Measurements from ENCODE around the gene SLC22A1.
"Not testable (repeated sequence)": the region's sequence is repeated elsewhere in the genome, so short reads cannot be mapped to it uniquely, and the experiment has no call there.

The SLC22A1 gene

DNA sequence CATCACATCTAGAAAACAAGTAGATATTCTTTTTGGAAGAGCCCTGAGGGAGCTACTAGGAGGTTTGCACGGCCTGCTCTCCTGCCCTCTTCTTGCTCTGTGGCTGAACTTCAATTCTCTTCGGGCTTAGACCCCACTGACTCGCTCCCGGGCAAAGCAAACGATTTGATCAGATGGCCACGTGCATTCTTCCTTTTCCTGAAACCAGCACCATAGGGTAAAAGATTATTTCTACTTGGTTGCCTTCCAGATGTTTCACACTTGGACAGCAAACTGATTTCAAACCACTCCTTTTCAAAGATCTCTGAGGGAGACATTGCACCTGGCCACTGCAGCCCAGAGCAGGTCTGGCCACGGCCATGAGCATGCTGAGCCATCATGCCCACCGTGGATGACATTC, at the start of gene SLC22A1:
TSS of gene SLC22A1 (plus strand) at position 258 of the 400 bp plus-strand sequence. CDS start at position 379, 121 bp downstream.
- in situ Hi-C loops (cut with MboI; ENCODE audit: low sequenced_read_pairs): no loop called here

DNA sequence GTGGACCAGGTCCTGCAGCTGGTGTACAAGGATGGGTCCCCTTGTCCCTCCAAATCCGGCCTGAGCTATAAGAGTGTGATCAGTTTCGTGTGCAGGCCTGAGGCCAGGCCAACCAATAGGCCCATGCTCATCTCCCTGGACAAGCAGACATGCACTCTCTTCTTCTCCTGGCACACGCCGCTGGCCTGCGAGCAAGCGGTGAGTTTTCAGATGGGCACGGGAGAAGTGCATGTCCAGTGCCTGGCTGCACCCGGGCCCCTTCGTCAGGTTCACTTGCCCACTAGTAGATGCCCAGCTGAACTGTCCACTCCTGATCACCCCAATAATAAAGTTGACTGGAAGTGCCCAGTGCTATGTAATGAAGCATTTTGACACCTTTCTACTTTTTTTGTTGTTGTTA, 48.3 kb upstream of the SLC22A1 start:
- in situ Hi-C loops (cut with MboI; ENCODE audit: low sequenced_read_pairs): no loop called here

DNA sequence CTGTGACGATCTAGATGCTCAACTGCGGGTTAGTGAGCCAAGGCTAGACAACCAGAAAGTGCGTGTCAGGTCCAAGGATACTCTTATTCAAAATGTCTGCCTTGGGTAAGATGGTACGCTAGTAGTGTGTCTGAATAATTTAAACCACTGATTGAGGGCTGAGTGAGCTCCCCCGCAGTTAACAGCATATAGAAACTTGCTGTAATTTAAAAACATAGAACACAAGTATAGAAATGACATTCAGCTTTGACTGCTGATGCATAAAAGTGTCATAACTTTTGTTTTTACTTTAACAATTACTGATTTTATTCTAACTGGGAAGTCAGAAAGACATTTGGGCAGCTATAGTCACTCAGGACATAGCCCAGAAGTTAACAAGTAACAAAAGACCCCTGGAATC, 45.6 kb upstream of the SLC22A1 start:
- in situ Hi-C loops (cut with MboI; ENCODE audit: low sequenced_read_pairs): no loop called here

DNA sequence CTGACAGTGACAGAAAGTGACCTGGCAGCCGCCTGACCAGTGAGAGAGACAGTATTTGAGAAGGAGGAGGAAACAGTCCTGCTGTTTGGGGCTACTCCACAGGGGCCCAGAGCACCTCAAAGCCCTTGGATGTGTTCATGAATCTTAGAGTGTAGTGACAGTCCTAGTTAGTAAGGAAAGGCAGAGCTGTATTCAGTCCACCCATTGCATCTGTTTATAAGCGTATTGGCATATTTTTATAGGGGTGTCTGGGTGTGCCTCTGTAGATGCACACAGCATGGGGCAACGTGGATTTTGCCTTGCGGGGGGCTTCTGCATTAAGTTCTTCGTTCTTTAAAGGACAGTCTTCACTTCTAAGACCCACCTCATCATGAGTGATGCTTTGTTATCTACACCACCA, 44.6 kb upstream of the SLC22A1 start:
- in situ Hi-C loops (cut with MboI; ENCODE audit: low sequenced_read_pairs): no loop called here

DNA sequence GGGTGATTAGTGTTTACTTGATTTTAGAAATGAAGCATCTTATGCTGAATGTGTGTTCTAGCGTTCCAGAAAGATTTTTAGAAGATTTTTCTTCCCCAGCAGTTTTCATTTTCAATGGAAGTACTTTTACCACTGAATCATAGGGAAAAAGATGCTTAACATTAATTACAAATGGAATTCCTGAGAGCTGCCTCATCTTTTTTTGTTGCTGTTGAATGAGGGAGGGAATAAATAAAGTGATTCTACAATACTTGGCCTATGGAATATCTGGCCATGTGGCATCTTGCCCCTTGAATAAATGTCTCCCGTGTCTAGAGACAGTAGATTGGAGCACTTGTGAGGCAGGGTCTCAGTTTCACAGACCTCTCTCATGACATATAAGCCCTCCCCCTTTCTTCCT, 44.1 kb upstream of the SLC22A1 start:
- in situ Hi-C loops (cut with MboI; ENCODE audit: low sequenced_read_pairs): no loop called here

DNA sequence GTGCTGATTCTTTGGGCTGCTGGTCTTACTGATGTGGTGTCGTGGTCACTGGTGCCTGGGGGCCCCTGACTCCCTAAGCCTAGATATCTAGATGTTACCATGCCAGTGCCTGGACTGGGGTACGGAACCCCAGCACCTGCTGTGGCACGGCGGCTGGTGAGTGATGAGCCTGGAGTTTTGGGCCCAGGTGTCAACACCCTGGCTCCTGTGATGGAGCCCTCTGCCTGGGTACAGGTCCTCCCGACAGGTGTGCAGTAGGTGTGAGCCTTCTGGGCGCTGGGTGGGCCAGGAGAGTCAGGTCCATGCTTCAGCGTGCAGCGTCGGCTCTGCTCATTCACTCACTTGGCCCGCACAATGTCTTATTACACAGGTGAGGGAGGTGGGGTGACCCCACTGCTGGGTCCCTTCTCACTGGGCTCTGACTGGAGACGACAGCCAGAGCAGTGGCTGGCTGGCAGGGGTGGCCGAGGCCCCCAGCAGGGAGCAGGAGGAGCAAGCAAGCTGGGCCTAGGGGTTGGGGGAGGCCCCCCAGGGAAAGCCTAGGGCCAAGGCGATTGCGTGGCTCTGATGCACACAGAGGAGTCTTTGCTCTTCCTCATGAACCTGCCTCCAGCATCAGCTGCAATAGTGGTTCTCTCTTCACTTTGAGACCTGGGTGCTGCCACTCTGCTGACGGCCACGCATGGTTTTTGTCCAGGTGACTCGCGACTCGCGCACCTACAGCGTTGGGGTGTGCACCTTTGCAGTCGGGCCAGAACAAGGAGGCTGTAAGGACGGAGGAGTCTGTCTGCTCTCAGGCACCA, 42.5 kb upstream of the SLC22A1 start:
- in situ Hi-C loops (cut with MboI; ENCODE audit: low sequenced_read_pairs): no loop called here

DNA sequence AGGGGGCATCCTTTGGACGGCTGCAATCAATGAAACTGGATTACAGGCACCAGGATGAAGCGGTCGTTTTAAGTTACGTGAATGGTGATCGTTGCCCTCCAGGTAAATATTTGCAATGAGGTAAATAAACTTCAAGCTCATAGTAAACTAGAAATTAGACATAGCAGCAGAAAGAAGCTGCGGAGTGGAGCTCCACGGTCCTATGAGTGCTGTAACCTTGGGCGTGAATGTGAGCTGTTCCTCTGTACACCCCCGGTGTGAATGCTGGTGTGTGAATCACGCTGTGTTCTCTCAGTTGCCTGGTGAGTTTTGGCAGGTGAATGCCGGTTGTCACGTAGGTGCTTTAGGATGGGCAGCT, 42.0 kb upstream of the SLC22A1 start:
- in situ Hi-C loops (cut with MboI; ENCODE audit: low sequenced_read_pairs): no loop called here

DNA sequence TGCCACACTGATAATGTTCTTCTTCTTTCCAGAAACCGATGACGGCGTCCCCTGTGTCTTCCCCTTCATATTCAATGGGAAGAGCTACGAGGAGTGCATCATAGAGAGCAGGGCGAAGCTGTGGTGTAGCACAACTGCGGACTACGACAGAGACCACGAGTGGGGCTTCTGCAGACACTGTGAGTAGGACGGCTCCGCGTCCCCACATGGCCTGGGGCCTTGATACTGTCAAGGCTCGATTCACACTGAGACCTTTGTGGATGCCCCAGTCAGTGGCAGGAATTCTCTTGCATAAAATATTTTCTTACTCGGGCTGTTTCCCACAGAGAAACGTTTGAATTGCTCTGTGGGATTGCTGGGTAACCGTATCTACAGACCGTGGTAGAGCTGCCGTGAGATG, 41.5 kb upstream of the SLC22A1 start:
- in situ Hi-C loops (cut with MboI; ENCODE audit: low sequenced_read_pairs): no loop called here

DNA sequence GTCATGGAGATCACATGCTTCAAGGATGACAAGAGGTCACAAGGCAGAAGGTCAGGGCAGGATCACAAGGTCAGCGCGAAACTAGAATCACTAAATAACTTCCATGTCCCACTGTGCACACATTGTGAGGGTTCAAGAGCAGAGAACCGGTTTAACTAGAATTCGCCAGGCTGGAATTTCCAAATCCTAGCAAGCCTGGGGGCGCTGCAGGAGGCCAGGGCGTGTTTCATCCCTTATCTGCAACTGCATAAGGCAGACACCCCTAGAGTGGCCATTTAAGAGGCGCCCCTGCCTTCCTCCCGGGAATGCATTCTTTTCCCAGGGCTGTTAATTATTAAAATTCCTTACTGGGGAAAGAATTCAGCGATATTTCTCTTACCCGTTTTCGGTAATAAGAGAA, 40.2 kb upstream of the SLC22A1 start:
- in situ Hi-C loops (cut with MboI; ENCODE audit: low sequenced_read_pairs): no loop called here

DNA sequence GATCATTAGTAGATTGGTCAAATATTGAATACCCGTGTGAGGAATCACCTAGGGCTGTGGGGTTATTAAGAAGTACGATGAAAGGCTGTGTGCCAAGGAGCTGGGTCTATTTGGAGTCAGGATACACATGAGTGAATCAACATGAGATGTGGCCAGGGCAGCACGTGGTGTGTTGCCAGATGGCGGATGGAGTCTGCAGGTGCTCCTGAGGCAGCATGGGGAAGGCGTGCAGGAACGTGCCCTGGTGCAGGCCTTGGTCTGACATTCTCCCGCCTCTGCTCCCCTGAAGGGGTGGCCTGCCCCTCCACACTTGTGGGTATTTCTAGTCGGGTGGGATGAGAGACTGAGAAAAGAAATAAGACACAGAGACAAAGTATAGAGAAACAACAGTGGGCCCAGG, 39.0 kb upstream of the SLC22A1 start:
- in situ Hi-C loops (cut with MboI; ENCODE audit: low sequenced_read_pairs): no loop called here

DNA sequence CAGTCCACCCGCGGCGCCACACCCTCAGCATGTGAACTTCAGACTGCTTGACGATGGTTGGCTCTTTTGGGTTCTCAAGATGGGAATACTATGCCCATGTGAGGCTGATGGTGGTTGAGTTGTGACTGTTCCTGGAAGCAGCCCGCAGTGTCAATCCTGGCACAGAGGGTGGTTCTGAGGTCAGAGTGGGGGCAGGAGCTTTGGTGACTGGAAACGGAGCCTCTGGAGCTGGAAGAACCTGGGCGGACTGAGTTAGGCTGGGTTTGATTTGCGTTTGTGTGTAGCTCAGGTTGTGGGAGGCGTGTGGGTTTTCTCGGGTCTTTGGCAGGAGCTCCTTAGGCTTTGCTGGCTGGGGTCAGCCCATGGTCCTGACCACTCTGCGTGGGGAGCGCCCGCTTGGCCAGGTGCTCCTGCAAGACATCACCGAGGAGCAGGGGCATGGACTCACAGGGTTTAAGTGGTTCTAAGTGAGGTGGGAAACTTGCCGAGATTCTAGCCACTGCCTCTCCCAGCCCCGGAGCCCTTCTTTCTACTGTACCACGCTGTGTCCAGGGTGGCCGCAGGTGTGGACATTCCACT, 37.3 kb upstream of the SLC22A1 start:
- in situ Hi-C loops (cut with MboI; ENCODE audit: low sequenced_read_pairs): no loop called here

DNA sequence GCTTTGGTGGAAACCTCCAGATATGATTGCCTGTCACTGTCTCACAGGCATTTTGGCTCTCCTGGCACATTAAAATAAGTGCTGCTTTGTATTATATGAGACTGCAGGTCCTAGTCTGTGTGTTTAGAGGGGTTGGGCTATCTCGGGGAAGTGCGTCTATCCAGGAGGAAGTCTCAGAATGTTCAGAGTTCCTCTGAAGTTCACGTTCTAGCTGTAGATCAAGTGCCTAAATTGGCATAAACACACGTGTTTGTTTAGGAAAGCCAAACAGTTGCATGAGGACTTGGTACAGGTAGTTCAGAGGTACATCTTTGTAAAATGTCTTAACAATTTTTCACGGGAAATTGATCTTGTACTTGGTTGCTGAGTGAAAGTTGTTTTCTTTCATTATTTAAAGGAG, 36.4 kb upstream of the SLC22A1 start:
- in situ Hi-C loops (cut with MboI; ENCODE audit: low sequenced_read_pairs): no loop called here

DNA sequence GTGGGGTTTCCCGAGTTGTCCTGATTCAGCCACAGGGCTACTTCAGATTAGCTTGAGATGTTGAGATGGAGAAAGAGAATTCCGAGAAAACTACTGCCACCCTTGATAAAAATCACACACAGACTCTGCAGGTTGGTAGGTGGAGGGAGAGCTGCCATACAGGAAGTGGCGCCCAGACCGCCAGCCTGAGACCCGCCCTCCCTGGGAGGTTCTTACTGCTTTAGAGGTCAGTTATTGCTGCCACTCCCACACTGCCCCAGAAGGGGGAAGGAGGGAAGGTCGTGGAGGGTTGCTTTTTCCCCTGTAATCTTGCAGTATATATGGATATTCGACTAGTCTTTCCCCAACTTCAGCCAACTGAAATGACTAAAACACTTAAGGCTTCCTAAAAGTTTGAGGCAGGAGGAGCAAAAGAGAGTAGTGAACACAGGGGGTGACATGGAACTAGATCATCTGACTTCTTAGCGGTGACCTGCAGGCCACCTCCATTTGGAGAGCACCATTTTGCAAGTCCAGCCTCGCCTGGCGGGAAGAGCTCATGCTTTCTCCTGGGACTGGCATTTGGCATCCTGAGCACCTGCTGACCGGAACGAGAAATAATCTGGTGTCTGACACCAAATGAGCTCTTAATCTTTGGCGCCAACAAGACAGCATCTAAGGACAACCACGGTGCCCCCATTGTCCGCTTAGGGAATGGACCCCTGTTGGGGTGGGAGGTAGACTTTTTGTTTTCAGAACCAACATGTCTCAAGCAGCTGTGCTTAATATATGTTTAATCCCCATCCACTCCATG, 35.7 kb upstream of the SLC22A1 start:
- in situ Hi-C loops (cut with MboI; ENCODE audit: low sequenced_read_pairs): no loop called here

DNA sequence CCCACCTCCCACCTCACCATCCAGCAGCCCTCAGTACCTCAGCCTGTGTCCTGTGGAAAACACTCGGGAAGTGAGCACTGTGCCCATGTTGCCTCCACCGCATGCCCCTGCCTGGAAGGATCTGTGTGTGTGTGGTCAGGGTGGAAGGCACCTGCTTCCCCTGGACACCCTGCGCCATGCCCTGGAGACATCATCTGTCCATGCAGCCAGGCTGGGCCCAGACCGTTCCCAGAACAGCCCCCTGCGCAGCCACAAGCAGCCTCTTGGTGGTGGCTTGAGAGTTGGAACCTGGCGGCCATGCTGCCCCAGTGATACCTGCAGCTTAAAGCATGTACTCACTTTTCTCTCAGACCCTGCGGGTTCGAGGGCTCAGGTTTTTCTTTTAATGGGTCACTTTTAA, 34.9 kb upstream of the SLC22A1 start:
- in situ Hi-C loops (cut with MboI; ENCODE audit: low sequenced_read_pairs): no loop called here

DNA sequence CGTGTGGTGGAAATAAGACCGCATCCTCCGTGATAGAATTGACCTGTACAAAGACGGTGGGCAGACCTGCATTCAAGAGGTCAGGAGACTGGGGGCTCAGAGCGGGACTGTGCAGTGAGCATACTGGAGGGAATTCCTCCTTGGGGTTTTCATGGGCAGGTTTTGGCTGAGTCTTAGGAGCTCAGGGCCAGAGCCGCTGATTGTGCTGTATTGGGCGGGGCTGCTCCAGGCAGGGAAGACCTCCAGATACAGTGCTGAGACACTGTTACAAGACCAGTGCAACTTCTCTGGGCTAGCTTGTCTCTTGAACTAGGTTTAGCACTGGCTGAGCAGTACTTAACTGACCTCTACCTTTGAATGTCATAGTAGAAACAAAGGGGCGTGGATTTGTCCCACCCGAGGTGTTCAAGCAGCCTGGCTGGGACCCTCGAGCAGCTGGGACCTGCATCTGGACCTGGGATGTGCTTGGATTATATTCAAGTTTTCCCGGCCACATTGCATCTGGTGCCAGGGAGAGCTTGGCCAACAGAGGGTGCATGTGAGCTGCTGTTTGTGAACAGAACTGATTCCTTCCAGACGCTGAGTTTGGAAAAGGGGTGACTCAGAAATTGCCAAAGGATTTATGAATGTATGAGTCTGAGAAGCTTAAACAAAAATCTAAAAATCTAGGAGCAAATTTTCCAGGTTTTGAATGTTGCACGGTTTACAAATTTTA, 33.4 kb upstream of the SLC22A1 start:
- in situ Hi-C loops (cut with MboI; ENCODE audit: low sequenced_read_pairs): no loop called here

DNA sequence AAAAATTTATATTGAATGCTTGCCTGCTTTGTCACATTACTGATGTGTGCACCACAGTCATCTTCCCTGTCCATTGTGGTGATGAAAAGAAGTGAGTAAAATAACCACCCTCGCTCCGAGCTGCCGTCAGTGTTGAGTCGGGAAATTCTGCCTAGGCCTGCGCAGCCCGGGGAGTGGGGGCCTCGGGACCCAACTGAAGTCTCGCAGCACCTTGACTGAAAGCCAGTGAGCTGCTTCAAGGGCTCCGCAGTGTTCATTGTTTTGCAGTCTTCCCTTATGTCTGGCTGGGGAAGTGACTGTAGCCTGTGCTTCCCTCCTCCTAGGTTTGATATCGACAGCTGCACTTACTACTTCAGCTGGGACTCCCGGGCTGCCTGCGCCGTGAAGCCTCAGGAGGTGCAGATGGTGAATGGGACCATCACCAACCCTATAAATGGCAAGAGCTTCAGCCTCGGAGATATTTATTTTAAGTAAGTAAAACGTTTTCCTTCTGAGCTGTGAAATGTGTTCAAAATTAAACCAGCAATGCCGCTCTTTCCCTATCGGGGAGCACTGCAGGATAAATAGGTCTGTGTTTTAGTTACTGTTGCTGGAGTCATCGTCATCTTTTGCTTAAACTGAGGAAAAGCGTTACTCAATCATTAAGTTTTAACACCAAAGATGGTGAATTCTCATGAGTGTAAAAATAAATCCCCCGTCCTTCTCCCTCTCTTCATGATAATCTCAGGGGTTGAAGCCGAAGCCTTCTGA, 32.7 kb upstream of the SLC22A1 start:
- in situ Hi-C loops (cut with MboI; ENCODE audit: low sequenced_read_pairs): no loop called here

DNA sequence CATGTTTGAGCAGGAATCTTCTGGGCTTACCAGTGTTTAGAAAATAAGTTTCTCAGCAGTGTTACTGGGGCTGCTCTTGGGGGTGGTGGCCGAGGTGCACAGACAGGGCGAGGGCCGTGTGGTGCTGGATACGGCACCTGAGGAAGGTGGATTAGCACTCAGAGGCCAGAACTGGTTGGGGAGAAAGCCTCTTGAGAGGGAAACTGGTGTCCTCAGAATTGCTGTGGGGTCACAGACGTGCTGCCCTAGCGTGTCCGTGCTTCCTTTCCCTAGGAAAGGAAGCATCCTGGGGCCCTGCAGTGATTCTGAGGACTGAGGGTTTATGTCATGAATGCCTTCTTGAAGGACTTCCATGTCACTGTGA, 32.1 kb upstream of the SLC22A1 start:
- in situ Hi-C loops (cut with MboI; ENCODE audit: low sequenced_read_pairs): no loop called here

DNA sequence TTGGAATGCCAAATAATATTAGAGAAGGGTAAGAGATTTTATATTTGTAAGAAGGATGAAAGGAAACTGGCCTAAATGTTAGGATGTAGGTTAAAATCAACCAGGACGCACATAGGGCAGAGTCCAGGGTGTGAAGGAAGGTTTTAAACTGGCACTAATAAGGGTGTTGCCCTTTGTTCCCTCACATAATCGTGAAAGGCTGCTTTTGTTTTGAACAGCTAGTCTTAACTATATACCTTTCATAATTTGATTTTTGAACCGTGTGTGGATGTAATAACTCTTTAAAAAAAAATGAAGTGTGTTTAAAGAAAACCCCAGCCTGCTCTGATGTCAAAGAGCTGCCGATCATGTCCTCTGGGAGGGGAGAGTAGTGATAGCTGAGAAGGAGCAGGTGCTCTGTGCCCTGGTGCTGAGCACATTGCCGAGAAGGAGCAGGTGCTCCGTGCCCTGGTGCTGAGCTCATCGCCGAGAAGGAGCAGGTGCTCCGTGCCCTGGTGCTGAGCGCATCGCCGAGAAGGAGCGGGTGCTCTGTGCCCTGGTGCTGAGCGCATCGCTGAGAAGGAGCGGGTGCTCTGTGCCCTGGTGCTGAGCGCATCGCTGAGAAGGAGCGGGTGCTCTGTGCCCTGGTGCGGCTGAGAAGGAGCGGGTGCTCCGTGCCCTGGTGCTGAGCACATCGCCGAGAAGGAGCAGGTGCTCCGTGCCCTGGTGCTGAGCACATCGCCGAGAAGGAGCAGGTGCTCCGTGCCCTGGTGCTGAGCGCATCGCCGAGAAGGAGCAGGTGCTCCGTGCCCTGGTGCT, 31.0 kb upstream of the SLC22A1 start:
- in situ Hi-C loops (cut with MboI; ENCODE audit: low sequenced_read_pairs): not testable (repeated sequence)

DNA sequence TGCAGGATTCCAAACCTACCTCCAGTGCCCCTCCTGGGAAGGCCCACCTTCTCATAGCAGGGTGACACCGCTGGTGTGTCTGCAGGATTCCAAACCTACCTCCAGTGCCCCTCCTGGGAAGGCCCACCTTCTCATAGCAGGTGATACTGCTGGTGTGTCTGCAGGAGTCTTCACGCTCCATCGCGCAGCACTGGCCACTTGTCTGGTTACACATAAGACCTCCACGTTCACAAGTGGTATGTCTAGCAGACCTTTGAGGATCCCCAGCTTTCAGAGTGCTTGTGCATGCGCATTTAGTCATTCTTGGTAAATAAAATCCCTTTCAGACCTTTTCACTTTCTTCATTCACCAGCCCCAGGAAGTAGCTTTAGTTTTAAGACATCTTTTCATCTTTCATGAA, 29.4 kb upstream of the SLC22A1 start:
- in situ Hi-C loops (cut with MboI; ENCODE audit: low sequenced_read_pairs): not testable (repeated sequence)

DNA sequence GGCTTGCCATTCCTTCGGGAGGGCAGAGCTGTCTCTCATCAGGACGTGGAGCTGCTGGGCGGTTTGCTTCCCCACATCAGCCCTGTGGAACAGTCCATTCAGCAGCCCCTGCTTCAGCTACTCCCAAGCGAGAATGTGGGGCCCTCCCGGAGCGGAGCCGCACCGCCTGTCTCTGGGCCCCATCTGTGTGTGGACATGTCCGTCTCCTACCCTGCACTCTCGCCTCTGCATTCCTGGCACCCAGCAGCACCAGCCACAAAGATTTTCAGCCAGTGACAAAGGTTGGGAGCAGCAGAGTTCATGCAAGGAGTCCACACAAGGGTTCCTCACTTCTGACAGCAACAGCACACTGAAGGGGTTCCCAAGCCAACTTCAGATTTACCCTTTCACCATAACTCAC, 29.0 kb upstream of the SLC22A1 start:
- in situ Hi-C loops (cut with MboI; ENCODE audit: low sequenced_read_pairs): no loop called here

Measured in HL-60/S4 treated with retinoic acid at 250 ng/mL for 4 days and 3 days (cell line).